Esophagus squamous epithelium (tissue), 5 donors: ENCODE results near the gene SIAH2. TPM values are rescaled to one million over a fixed set of nuclear protein-coding genes. Genes with fewer than 3 reads are reported as not detected.

Experiments
- DNase-seq: peaks from one replicate; lab custom pipeline; 2025; lab: John Stamatoyannopoulos, UW
- H3K27ac ChIP-seq, 4 donors: fragments of 200-600 bp; sonication (generic); one replicate each; pipeline ENCODE4 v1.5.1; 2016 to 2019; ENCODE audit warnings: mild to moderate bottlenecking in 1 of 4
- H3K27me3 ChIP-seq, 4 donors: fragments of 200-600 bp; sonication (generic); 1 replicate in 3 of 4; 2 replicates in 1 of 4; pipeline versions ENCODE4 v1.5.1 to v1.6.0; 2017 to 2021; ENCODE audit warnings: antibody characterized with exemption in 1 of 4
- H3K36me3 ChIP-seq, 3 donors: fragments of 200-600 bp; sonication (generic); one replicate each; pipeline ENCODE4 v1.5.1; 2016 to 2019
- H3K4me1 ChIP-seq, 3 donors: fragments of 200-600 bp; sonication (generic); one replicate each; pipeline ENCODE4 v1.5.1; 2017 to 2019
- H3K4me3 ChIP-seq, 4 donors: fragments of 200-600 bp; sonication (generic); 1 replicate in 3 of 4; 2 replicates in 1 of 4; pipeline ENCODE4 v1.5.1; 2016 to 2019; ENCODE audit warnings: mild to moderate bottlenecking in 2 of 4, moderate library complexity in 1 of 4
- H3K9me3 ChIP-seq, 3 donors: fragments of 200-600 bp; sonication (generic); one replicate each; pipeline ENCODE4 v1.5.1; 2016 to 2019
- CTCF ChIP-seq, 6 experiments: fragments of 450-650 bp in 4 of 6; fragments of 200-600 bp in 2 of 6; sonication (generic) in 2 of 6; IDR thresholded peaks; one replicate each; pipeline ENCODE4 v1.5.1; 2016 to 2019; ENCODE audit warnings: antibody characterized with exemption in 6 of 6, mild to moderate bottlenecking in 4 of 6, moderate library complexity in 4 of 6
- POLR2A ChIP-seq, 4 donors: fragments of 450-650 bp; IDR thresholded peaks; one replicate each; pipeline ENCODE4 v1.6.1; 2017; ENCODE audit warnings: antibody characterized with exemption in 4 of 4, mild to moderate bottlenecking in 4 of 4, moderate library complexity in 3 of 4
- WGBS, 2 donors: methylation state at CpG; one replicate each; pipeline ENCODE4 v1.1.5; 2018; 5-methylcytosine and 5-hydroxymethylcytosine counted together
- intact Hi-C: fragments of 100-400 bp; cut with DNase I; formaldehyde crosslinking; loops from one replicate; pipeline ENCODE4 v1.15.0; 2022
- total RNA-seq, 4 donors: library from RNA; depleted of rRNA; stranded (reverse); fragments of >200 nt; gene quantifications; one replicate each; pipeline ENCODE4 v1.1.0, GENCODE V29; 2016
- donor health status: DM: yes; HTN: yes; CAD: no.

The SIAH2 gene
- total RNA-seq, 4 donors from 2014 or later = 39.4 to 74.8 (median 51.8) TPM

DNA sequence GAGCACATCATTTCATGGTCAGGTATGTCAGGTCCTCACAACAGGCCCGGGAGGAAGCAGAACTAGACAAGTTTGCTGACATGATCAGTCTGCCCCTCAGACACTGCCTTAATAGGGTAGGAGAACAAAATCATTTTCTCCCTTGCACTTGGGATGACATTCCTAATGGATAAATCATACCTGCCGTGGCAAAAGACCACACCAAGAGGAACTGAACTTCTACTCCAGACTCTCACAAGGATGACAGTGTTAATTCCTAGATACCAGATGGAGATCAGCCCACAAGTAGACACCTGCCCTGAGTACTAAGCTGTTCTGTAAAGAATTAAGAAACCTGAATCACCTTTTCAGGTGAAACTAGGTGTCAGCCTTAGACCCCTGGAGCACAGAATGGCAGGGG, 19.5 kb downstream of the SIAH2 start:
- peak overlapping the region; percentile 65 to 79 (median 72) for H3K27ac ChIP-seq
- peaks cover 40 to 95% (median 51%) of the 10 kb centered on the region in 3 donors for H3K4me1 ChIP-seq
- no peak overlapping the region for H3K4me3 ChIP-seq
- WGBS, 2 donors = 14 to 23% methylated on average over 1 to 2 of the region's 2 CpGs
- no peaks in the 10 kb centered on the region for H3K27me3 ChIP-seq
- TF ChIP-seq POLR2A (IDR thresholded peaks at IDR 0.05) (no peak), CTCF (IDR thresholded peaks at IDR 0.05) (no peak)
- H3K9me3 ChIP-seq = no peaks in the 10 kb centered on the region
- intact Hi-C loops = no loop called here
- H3K36me3 ChIP-seq = peaks cover 0 to 21% (median 8%) of the 10 kb centered on the region in 3 donors
- no peak for DNase-seq

- TF ChIP-seq POLR2A (IDR thresholded peaks at IDR 0.05) (no peak), CTCF (IDR thresholded peaks at IDR 0.05) (no peak)
- no peak for DNase-seq
- Histone ChIP-seq H3K4me3 (no peak overlapping the region), H3K27ac (peak overlapping the region in 3 of 4 donors; percentile 71 to 79 (median 72)), H3K4me1 (peaks cover 44 to 95% (median 53%) of the 10 kb centered on the region in 3 donors), H3K27me3 (no peaks in the 10 kb centered on the region), H3K9me3 (no peaks in the 10 kb centered on the region), H3K36me3 (peaks cover 0 to 21% (median 8%) of the 10 kb centered on the region in 3 donors)
- 85 to 93% methylated on average over 4 of the region's 4 CpGs for WGBS, 2 donors
- intact Hi-C loops = no loop called here
Observed at GRCh38 chr3:150742679-150743078, 20.3 kb downstream of the SIAH2 start.

DNA sequence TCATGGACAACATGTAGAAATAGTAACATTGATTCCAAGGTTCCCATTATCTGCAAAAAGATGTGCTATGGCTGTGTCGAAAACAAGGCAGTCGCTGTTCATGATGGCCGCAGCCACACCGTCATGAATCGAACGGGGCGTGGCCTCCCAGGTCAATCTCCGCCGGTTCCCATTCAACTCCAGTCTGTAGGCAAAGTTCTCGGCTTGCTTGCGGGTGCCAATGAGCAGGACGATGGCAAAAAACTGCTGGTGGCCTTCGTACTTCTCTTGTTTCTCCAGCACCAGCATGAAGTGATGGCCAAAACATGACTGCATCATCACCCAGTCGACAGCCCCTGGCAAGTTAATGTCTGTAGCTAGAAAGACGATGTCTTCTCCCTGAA, 20.8 kb downstream of the SIAH2 start:
- 94 to 95% methylated on average over 13 to 15 of the region's 15 CpGs for WGBS, 2 donors
- intact Hi-C loops = no loop called here

DNA sequence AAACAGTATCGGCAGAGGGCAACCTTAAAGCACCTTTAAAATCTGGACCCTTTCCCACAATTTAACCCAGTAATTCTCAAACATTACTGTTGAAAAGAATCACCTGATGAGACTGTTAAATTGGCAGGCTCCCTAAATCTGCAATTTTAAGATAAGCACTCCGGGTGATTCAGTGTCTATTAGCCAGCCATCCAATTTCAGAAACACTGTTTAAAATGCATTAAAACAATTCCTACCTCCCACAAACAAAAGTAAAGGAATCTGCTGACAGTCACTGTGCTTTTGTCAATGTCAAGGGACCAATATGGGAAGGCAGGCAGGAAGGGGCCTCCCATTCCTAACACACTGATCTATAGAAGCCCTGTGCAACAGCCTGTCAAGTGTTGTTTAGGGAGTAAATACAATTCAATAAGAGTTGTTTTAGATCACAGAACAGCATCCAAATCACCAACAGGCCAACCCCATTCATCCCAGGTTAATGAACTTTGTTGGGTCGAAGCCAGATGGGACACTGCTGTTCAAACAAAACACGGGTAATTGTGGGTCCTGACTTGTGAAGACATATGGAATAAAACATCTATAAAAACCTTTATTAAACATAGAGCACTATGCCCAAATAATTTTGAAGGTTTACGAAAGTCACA, 21.4 kb downstream of the SIAH2 start:
- WGBS, 2 donors = 50 to 55% methylated on average over 4 to 5 of the region's 5 CpGs
- H3K36me3 ChIP-seq = peaks cover 0 to 21% (median 8%) of the 10 kb centered on the region in 3 donors
- TF ChIP-seq CTCF (IDR thresholded peaks at IDR 0.05) (no peak), POLR2A (IDR thresholded peaks at IDR 0.05) (no peak)
- peaks cover 39 to 95% (median 46%) of the 10 kb centered on the region in 3 donors for H3K4me1 ChIP-seq
- intact Hi-C loops = no loop called here
- H3K4me3 ChIP-seq = no peak overlapping the region
- no peaks in the 10 kb centered on the region for H3K9me3 ChIP-seq
- DNase-seq = no peak
- H3K27ac ChIP-seq = no peak overlapping the region
- H3K27me3 ChIP-seq = no peaks in the 10 kb centered on the region

More for the DNA sequence above, 20.8 kb downstream of the SIAH2 start:
- TF ChIP-seq CTCF (IDR thresholded peaks at IDR 0.05) (no peak), POLR2A (IDR thresholded peaks at IDR 0.05) (no peak)
- H3K4me1 ChIP-seq = peaks cover 44 to 95% (median 51%) of the 10 kb centered on the region in 3 donors
- DNase-seq = no peak
- no peak overlapping the region for H3K27ac ChIP-seq
- H3K27me3 ChIP-seq = no peaks in the 10 kb centered on the region
- no peak overlapping the region for H3K4me3 ChIP-seq
- H3K9me3 ChIP-seq = no peaks in the 10 kb centered on the region
- H3K36me3 ChIP-seq = peaks cover 0 to 21% (median 8%) of the 10 kb centered on the region in 3 donors

DNA sequence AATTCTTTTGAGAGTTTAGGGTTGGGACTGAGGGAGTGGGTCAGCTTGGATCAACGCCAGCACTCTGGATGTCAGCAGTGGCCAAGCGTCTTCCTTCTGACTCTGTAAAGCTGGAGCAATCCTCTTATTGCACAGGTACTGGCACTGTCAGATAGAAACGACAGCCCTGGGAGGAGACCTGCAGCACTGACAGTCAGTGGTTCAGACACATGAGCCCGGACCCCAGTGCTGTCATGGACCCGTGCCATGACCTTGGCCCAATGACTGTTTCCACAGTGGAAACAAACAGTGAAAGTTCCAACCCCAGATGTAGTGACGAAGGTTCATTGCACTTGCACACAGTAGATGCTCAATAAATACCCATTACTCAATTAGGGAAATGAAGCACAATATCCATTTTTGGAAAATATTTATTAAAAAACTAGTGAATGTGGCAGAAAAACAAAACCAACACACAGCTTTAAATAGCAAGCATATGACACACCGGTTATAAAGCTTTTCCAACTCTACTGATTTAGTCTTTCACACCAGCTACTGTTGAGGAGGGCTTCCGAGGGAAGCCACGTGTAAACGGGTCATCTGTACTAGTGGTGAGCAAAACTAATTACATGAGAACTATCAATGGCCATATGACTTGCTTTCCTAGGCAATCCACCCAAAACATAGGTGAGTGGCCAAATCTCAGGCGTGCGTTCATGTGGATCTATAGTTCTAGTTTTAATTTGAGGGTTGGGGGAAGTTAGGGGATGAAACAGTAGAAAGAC, 22.1 kb downstream of the SIAH2 start:
- H3K4me1 ChIP-seq = peaks cover 33 to 95% (median 39%) of the 10 kb centered on the region in 3 donors
- no peaks in the 10 kb centered on the region for H3K9me3 ChIP-seq
- WGBS, 2 donors = 80 to 83% methylated on average over 8 to 11 of the region's 12 CpGs
- no peak for DNase-seq
- H3K27ac ChIP-seq = peak overlapping the region in 1 of 4 donors; percentile 9
- intact Hi-C loops = no loop called here
- peaks cover 0 to 21% (median 8%) of the 10 kb centered on the region in 3 donors for H3K36me3 ChIP-seq
- H3K27me3 ChIP-seq = no peaks in the 10 kb centered on the region
- no peak for TF ChIP-seq CTCF (IDR thresholded peaks at IDR 0.05)
- no peak for TF ChIP-seq POLR2A (IDR thresholded peaks at IDR 0.05)
- no peak overlapping the region for H3K4me3 ChIP-seq
